ENCODE data around the gene GRIK5.

Gene GRIK5

GRCh38 chr19:42095142-42095813 is 25.3 kb upstream of the GRIK5 start:
- DNase-seq (ENCODE audit: extremely low read depth in 1 of 2, low read depth in 1 of 2), result no peak

- DNase-seq (ENCODE audit: extremely low read depth in 1 of 2, low read depth in 1 of 2), result no peak
These were observed 23.9 kb upstream of the GRIK5 start for GRCh38 chr19:42093926-42094325.

GRCh38 chr19:42093505-42093904 is 23.5 kb upstream of the GRIK5 start:
- no peak for DNase-seq (ENCODE audit: extremely low read depth in 1 of 2, low read depth in 1 of 2)

GRCh38 chr19:42092350-42092749 is 22.3 kb upstream of the GRIK5 start:
- DNase-seq (ENCODE audit: extremely low read depth in 1 of 2, low read depth in 1 of 2), result peak in 1 of 2 donors; percentile 11

GRCh38 chr19:42091742-42092141 is 21.7 kb upstream of the GRIK5 start:
- DNase-seq (ENCODE audit: extremely low read depth in 1 of 2, low read depth in 1 of 2), result no peak

GRCh38 chr19:42091300-42091699 is 21.3 kb upstream of the GRIK5 start:
- no peak for DNase-seq (ENCODE audit: extremely low read depth in 1 of 2, low read depth in 1 of 2)

- DNase-seq (ENCODE audit: extremely low read depth in 1 of 2, low read depth in 1 of 2), result no peak
These were observed 20.7 kb upstream of the GRIK5 start for GRCh38 chr19:42090672-42091071.

GRCh38 chr19:42089772-42090171 is 19.8 kb upstream of the GRIK5 start:
- no peak for DNase-seq (ENCODE audit: extremely low read depth in 1 of 2, low read depth in 1 of 2)

- DNase-seq (ENCODE audit: extremely low read depth in 1 of 2, low read depth in 1 of 2), result no peak
These were observed 19.3 kb upstream of the GRIK5 start for GRCh38 chr19:42089191-42089750.

GRCh38 chr19:42088471-42089190 is 18.6 kb upstream of the GRIK5 start:
- DNase-seq (ENCODE audit: extremely low read depth in 1 of 2, low read depth in 1 of 2), result no peak

- no peak for DNase-seq (ENCODE audit: extremely low read depth in 1 of 2, low read depth in 1 of 2)
These were observed 17.0 kb upstream of the GRIK5 start for GRCh38 chr19:42086770-42087550.

GRCh38 chr19:42086188-42086736 is 16.3 kb upstream of the GRIK5 start:
- no peak for DNase-seq (ENCODE audit: extremely low read depth in 1 of 2, low read depth in 1 of 2)

GRCh38 chr19:42083537-42083936 is 13.5 kb upstream of the GRIK5 start:
- DNase-seq (ENCODE audit: extremely low read depth in 1 of 2, low read depth in 1 of 2), result no peak

- no peak for DNase-seq (ENCODE audit: extremely low read depth in 1 of 2, low read depth in 1 of 2)
These were observed 11.7 kb upstream of the GRIK5 start for GRCh38 chr19:42081584-42082203.

GRCh38 chr19:42080764-42081375 is 10.9 kb upstream of the GRIK5 start:
- DNase-seq (ENCODE audit: extremely low read depth in 1 of 2, low read depth in 1 of 2), result no peak

- no peak for DNase-seq (ENCODE audit: extremely low read depth in 1 of 2, low read depth in 1 of 2)
These were observed 10.1 kb upstream of the GRIK5 start for GRCh38 chr19:42079886-42080763.

GRCh38 chr19:42079276-42079669 is 9.3 kb upstream of the GRIK5 start:
- no peak for DNase-seq (ENCODE audit: extremely low read depth in 1 of 2, low read depth in 1 of 2)

GRCh38 chr19:42078538-42079275 is 8.7 kb upstream of the GRIK5 start:
- no peak for DNase-seq (ENCODE audit: extremely low read depth in 1 of 2, low read depth in 1 of 2)

GRCh38 chr19:42078058-42078457 is 8.1 kb upstream of the GRIK5 start:
- DNase-seq (ENCODE audit: extremely low read depth in 1 of 2, low read depth in 1 of 2), result no peak
